ENCODE measurements around the gene RGS6. TPM values are rescaled to one million over a fixed set of nuclear protein-coding genes. Genes with fewer than 3 reads are reported as not detected.

RGS6 gene
- total and polyA plus RNA-seq, 4 donors = 0.21 to 5.4 (median 0.45) TPM

DNA sequence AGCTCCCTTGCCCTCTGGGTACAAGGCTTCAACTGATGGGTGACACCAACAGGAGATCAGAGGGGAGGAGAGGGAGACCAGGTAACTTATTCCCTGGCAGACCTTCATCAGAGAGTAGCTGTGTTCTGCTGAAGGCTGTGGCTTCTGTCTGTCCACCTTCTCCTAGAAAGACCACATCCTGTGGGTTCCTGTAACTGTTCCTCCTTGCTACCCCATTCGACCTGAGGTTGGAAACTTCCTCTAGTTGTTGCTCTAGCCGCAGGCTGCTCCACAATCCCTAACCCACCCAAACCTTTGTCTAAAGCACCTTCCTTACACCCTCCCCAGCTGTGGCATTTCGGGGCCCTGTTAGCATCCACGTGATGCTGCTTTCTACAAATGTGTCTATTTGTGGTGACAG is 507.5 kb downstream of the RGS6 start:
- Histone ChIP-seq H3K9me3 (ENCODE audit: control insufficient read depth in 4 of 4, insufficient read depth in 3 of 4, low read length in 3 of 4) (peaks cover 0 to 4% (median 0%) of the 10 kb centered on the region in 4 donors), H3K36me3 (ENCODE audit: control insufficient read depth in 4 of 4, insufficient read depth in 4 of 4, low read length in 4 of 4) (no peaks in the 10 kb centered on the region), H3K27ac (ENCODE audit: low read depth in 1 of 2, low read length in 1 of 2) (no peak overlapping the region), H3K4me1 (ENCODE audit: control insufficient read depth in 5 of 5, insufficient read depth in 5 of 5, low read length in 5 of 5) (peaks cover 0 to 2% (median 0%) of the 10 kb centered on the region in 5 donors), H3K27me3 (ENCODE audit: control insufficient read depth in 3 of 3, insufficient read depth in 3 of 3, low read length in 2 of 3) (peaks cover 0 to 4% (median 0%) of the 10 kb centered on the region in 3 donors), H3K9ac (ENCODE audit: insufficient read depth in 1 of 2, low read length in 2 of 2) (no peak overlapping the region), H3K4me3 (no peak overlapping the region)
- no peak for TF ChIP-seq CTCF (IDR thresholded peaks at IDR 0.05; ENCODE audit: control extremely low read depth, extremely low read depth)
- ATAC-seq (ENCODE audit: insufficient read depth, low FRiP score) (no peak), DNase-seq (no peak)
- WGBS, 2 donors = 39 to 44% methylated on average over 4 of the region's 4 CpGs

DNA sequence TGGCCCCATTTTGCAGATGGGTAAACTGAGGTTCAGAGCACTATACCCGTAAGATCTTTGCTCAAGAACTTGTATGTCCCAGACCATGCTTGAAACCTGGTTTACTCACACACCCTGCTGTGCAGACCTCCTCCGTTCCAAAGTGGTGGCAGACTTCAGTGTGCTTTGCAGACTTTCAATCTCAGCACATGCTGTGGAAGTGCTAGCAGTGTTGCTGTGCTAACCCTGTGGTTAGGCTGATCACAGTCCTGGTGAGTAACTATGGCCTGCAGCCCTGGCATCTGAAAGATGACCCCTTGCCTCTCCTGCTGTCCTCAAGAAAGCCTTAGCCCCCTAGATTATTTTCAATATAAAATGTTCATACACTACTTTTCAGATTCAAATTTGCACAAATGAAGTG is 511.0 kb downstream of the RGS6 start:
- 88 to 96% methylated on average over 2 of the region's 2 CpGs for WGBS, 2 donors
- DNase-seq (no peak), ATAC-seq (ENCODE audit: insufficient read depth, low FRiP score) (no peak)
- Histone ChIP-seq H3K27me3 (ENCODE audit: control insufficient read depth in 3 of 3, insufficient read depth in 3 of 3, low read length in 2 of 3) (peaks cover 0 to 4% (median 0%) of the 10 kb centered on the region in 3 donors), H3K27ac (ENCODE audit: low read depth in 1 of 2, low read length in 1 of 2) (no peak overlapping the region), H3K9me3 (ENCODE audit: control insufficient read depth in 4 of 4, insufficient read depth in 3 of 4, low read length in 3 of 4) (peaks cover 0 to 4% (median 0%) of the 10 kb centered on the region in 4 donors), H3K4me3 (no peak overlapping the region), H3K9ac (ENCODE audit: insufficient read depth in 1 of 2, low read length in 2 of 2) (no peak overlapping the region), H3K36me3 (ENCODE audit: control insufficient read depth in 4 of 4, insufficient read depth in 4 of 4, low read length in 4 of 4) (no peaks in the 10 kb centered on the region), H3K4me1 (ENCODE audit: control insufficient read depth in 5 of 5, insufficient read depth in 5 of 5, low read length in 5 of 5) (peaks cover 0 to 2% (median 0%) of the 10 kb centered on the region in 5 donors)
- TF ChIP-seq CTCF (IDR thresholded peaks at IDR 0.05; ENCODE audit: control extremely low read depth, extremely low read depth) = no peak

- Histone ChIP-seq H3K27me3 (ENCODE audit: control insufficient read depth in 3 of 3, insufficient read depth in 3 of 3, low read length in 2 of 3) (peaks cover 0 to 4% (median 0%) of the 10 kb centered on the region in 3 donors), H3K9me3 (ENCODE audit: control insufficient read depth in 4 of 4, insufficient read depth in 3 of 4, low read length in 3 of 4) (peaks cover 0 to 4% (median 0%) of the 10 kb centered on the region in 4 donors), H3K4me1 (ENCODE audit: control insufficient read depth in 5 of 5, insufficient read depth in 5 of 5, low read length in 5 of 5) (peaks cover 0 to 2% (median 0%) of the 10 kb centered on the region in 5 donors), H3K4me3 (no peak overlapping the region), H3K27ac (ENCODE audit: low read depth in 1 of 2, low read length in 1 of 2) (no peak overlapping the region), H3K36me3 (ENCODE audit: control insufficient read depth in 4 of 4, insufficient read depth in 4 of 4, low read length in 4 of 4) (no peaks in the 10 kb centered on the region), H3K9ac (ENCODE audit: insufficient read depth in 1 of 2, low read length in 2 of 2) (no peak overlapping the region)
- 42 to 58% methylated on average over 8 of the region's 8 CpGs for WGBS, 2 donors
- no peak for TF ChIP-seq CTCF (IDR thresholded peaks at IDR 0.05; ENCODE audit: control extremely low read depth, extremely low read depth)
- ATAC-seq (ENCODE audit: insufficient read depth, low FRiP score) (no peak), DNase-seq (no peak)
Measured at GRCh38 chr14:72443991-72444441, 511.8 kb downstream of the RGS6 start.

GRCh38 chr14:72444701-72445100 is 512.5 kb downstream of the RGS6 start:
- TF ChIP-seq CTCF (IDR thresholded peaks at IDR 0.05; ENCODE audit: control extremely low read depth, extremely low read depth) = no peak
- no peak overlapping the region for H3K9ac ChIP-seq (ENCODE audit: insufficient read depth in 1 of 2, low read length in 2 of 2)
- H3K4me1 ChIP-seq (ENCODE audit: control insufficient read depth in 5 of 5, insufficient read depth in 5 of 5, low read length in 5 of 5) = peaks cover 0 to 2% (median 0%) of the 10 kb centered on the region in 5 donors
- DNase-seq = no peak
- H3K9me3 ChIP-seq (ENCODE audit: control insufficient read depth in 4 of 4, insufficient read depth in 3 of 4, low read length in 3 of 4) = peaks cover 0 to 4% (median 0%) of the 10 kb centered on the region in 4 donors
- 81 to 87% methylated on average over 6 of the region's 6 CpGs for WGBS, 2 donors
- H3K36me3 ChIP-seq (ENCODE audit: control insufficient read depth in 4 of 4, insufficient read depth in 4 of 4, low read length in 4 of 4) = no peaks in the 10 kb centered on the region
- ATAC-seq (ENCODE audit: insufficient read depth, low FRiP score) = no peak
- no peak overlapping the region for H3K27ac ChIP-seq (ENCODE audit: low read depth in 1 of 2, low read length in 1 of 2)
- H3K4me3 ChIP-seq = no peak overlapping the region
- H3K27me3 ChIP-seq (ENCODE audit: control insufficient read depth in 3 of 3, insufficient read depth in 3 of 3, low read length in 2 of 3) = peaks cover 0 to 4% (median 0%) of the 10 kb centered on the region in 3 donors

Measured in lung (tissue), 12 donors.